ENCODE measurements around the gene ADAMTS20.

DNA sequence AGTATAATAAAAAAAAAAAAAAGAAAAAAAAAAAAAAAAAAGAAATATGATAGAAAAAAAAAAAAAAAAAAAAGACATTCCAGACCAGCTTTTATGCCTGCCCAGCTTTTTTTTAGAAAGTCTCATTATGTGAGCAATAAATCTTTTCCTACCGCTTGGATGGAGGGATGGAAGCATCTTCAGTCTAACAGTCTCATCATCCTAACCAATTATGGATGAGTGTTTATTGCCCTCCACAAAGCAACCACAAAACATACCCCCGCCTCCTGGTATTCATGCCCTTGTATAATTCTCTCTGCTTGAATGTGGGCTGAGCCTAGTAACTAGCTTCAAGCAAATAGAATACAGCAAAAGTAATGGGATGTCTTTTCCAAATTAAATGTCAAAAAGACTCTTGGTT lies 33.7 kb upstream of the ADAMTS20 start:
- TF ChIP-seq EP300 (IDR thresholded peaks at IDR 0.05) (no peak), CTCF (IDR thresholded peaks at IDR 0.05) (no peak), POLR2A (IDR thresholded peaks at IDR 0.05) (no peak)
